ENCODE data around the gene RAP1GAP2.

Gene RAP1GAP2

DNA sequence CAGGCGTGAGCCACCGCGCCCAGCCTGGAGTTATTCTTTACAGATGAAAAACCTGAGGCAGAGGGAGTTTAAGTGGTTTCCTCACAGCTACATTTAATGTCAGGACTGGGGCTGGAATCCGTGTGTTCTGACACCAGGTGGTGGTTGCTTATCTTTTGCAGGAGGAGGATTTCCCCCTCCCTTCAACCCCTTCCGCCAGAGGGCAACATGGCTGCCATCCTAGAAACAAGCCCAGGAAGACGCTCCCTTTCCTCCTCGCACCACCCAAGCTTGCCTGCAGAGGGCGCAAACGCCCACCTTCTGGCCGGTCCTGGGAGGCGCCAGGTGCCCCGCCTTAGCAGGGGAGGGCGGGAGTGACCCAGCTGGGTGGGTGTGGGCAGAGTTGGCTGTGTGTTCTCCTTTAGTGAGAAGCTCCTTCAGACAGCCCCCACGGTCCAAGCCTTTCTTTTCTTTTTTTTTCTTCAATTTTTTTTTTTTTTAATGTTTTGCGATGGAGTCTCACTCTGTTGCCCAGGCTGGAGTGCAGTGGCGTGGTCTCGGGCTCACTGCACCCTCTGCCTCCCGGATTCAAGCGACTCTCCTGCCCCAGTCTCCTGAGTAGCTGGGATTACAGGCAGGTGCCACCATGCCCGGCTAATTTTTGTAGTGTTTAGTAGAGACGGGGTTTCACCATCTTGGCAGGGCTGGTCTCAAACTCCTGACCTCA lies 9.9 kb upstream of the RAP1GAP2 start:
- DNase-seq (ENCODE audit: low read depth), result peak; percentile 87

DNA sequence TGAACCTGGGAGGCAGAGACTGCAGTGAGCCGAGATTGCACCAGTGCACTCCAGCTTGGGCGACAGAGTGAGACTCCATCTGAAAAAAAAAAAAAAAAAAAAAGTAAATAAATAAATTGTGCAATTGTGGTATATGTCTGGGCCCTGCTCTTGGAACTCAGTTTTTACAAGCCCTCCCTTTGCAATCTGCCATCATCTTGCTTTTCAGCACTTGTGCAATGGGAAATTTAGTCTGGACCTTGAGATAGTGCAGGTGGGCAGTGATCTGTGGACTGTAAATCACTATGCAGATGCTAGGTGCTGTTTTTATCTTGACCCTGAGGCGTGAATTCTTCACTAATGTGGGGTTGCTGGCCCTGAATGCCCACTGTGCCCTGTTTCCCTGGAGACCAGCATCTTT lies 6.5 kb upstream of the RAP1GAP2 start:
- DNase-seq (ENCODE audit: low read depth), result no peak

DNA sequence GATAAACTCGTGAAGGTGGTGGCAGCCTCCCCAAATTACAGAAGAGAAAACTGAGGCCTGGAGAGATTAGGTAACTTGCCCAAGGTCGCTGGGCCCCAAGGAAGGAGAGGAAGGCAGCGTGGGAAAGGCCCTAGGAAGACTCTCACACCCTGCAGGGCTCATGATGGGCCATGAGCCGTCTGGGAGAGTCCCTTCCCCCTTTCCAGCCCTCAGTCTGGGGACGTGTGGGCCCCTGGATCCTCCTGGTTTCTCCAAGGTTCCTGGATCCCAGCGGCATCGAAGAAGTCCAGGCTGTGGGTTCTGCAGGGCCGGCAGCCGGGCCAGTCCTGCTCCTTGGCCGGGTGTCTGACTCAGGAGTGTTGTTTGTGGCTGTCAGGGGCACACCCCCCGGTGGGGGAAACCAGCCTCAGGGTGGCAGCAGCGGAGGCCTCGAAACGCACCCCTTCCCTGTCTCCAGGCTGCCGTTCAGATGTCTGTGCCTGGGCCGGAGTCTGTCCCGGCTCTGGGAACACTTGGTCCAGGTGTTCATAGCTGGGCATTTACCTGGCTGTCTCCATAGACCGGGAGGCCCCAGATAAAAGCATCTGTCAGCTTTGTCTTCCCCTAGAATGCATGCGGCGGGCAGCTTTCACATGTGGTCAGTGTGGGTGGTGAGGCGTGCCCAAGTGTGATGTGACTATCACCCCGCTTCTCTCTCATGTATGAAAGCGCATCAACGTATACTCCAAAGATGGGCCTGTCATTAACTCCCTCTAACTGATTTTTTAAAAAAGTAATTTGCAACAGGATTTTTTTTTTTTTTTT lies 3.7 kb upstream of the RAP1GAP2 start:
- DNase-seq (ENCODE audit: low read depth), result no peak

DNA sequence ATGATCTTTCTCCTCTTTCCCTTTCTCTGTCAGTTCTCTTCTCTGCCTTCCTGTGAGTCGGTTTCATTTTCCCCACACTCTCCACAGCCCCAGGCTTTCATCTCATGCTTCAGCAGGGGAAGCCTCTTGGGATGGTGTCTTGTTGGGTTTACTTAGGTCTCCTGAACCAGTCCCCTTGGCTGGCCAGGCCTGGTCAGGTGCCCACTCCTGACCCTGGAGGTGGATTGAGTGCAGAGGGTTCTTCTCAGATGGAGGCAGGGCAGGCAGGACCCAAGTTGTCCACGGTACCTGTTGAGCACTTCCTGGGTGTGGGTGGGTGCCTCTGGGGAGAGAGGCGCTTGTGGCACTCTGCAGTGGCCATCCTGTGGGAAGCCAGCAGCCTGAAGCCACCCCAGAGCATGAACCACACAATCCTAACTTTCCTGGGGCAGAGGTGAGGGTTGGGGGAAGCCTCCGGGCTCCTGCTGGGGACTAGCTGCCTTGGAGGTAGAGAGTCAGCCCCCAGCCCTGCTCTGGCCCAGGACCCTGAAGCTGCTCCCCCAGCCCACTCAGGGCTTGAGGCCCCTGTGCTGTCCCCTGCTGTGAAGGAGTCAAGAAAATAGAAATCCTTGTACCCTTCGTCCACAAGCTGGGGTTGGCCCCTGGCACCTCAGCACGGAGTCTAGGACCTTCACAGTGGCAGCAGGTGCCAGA lies 2.0 kb upstream of the RAP1GAP2 start:
- DNase-seq (ENCODE audit: low read depth), result no peak

DNA sequence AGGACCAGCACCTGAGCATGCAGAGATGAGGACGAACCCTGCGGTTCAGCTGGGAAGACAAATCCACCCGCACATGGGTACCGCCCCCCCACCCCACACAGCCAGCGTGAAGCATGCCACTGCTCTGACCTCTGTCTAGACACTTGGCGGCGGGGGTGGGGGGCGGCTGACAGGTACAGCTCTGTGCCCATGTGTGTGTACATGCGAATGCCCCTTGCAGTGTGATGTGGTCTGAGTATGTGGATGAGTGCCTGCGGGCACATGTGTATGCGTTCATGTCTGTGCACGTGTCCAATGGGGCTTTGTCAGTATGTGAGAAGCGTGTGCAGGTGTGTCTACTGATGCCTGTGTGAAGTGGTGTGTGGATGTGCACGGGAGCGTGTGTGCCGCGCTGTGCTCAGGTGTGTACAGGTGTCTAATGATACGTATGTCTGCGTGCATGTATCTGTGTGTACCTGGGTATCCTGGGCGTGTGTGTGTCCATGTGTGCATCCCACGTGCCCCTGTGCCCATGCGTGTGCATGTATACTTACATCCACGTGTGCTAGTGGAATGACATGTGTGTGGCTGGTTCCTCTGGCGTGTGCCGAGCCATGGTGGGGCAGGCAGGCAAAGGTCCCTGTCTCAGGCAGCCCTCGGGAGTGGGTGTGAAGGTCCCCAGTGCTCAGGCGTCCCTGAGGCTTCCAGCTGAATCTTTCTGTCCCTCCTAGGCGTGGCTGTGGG lies 636 bp upstream of the RAP1GAP2 start:
- DNase-seq (ENCODE audit: low read depth), result no peak

DNA sequence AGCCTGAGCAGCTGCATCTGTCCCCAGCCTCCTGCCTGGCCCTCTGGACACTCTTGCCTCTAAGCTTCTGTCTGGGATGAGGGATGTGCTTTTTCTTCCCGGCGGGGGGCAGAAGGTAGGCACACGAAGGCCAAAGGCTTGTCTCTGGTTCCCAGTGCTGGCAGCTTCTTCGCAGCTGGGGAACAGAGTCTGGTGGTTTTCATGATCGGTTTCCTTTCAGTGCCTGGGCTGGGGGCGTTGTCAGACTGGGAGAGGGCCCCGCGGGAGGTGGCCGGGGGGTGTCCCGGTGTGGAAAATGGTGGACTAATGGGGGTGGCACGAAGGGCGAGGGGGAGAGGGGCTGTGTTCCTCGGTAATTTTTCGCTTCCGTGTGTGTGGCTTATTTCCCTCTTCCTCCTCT lies 988 bp downstream of the RAP1GAP2 start:
- no peak for DNase-seq (ENCODE audit: low read depth)

DNA sequence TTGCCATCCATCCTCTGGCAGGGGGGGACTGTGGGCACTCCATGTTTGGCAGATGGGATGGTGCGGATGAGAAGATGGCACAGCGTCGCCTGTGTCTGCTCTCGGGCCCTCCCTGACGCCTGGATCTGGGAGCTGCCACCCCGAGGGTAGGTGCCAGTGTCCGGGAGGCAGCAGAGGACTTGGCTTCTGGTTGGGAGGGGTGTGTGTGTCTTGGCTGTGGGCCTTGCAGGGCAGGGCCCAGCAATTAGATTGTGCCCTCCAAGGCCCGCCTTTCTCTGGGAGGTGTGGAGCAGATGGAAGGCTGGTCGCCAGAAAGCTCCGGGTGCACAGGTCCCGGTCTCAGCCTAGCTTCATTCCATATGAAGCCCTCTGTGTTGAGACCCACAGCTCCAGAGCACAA lies 1.4 kb downstream of the RAP1GAP2 start:
- DNase-seq (ENCODE audit: low read depth), result no peak

DNA sequence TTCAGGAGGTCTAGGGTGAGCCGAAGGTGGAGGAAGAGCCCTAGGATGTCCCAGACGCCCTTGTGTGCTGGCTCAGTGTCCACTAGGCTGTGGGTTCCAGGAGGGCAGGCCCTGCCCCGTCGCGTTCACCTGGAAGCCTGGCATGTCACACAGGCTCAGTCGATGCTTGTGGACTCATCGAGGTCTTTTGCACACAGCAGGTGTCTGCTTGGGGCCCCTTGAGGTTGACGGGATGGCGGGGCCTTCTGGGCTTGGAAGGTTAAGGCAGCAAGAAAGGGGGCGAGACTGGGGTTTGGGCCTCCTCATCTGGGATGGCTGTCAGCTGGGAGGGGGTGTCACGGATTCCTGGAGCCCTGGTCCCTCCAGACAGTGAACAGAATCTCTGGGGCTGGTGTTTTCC lies 1.9 kb downstream of the RAP1GAP2 start:
- DNase-seq (ENCODE audit: low read depth), result no peak

DNA sequence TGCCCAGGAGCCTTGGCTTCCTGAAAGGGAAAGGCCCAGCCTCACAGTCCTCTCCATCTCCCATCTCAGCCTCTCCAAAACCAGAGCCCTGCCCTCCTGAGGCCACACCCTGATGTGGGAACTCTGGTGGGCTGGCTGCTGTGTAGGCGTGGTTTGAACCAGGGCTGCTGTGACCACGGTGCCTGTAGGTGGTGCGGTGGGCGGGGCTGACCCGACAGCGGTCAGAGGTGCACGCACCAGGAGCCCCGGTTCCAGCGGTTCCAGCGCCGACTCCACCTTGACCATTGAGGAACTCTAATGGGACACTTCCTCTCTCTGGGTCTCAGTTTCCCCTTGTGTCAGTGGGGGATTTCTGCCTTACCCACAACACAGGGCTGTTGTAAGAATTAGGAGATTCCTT lies 2.4 kb downstream of the RAP1GAP2 start:
- DNase-seq (ENCODE audit: low read depth), result no peak

DNA sequence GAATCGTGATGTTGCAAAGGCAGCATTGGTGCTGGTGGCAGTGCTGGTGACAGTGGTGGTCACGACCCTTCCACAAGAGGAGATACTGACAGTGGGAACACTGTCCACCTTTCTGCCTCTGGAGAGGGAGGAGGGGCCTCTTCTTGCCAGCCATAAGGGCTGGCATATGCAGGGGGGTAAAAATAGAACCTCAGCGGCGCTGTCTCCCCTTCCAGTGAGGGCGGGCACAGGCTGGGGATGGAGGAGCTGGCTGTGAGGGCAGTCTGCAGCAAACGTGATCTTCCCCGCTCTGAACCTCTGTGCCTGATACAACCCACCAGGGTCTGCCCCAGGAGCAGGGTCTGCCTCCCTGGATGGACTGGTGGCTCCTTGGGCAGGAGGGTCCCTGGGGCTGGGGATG lies 3.4 kb downstream of the RAP1GAP2 start:
- no peak for DNase-seq (ENCODE audit: low read depth)

DNA sequence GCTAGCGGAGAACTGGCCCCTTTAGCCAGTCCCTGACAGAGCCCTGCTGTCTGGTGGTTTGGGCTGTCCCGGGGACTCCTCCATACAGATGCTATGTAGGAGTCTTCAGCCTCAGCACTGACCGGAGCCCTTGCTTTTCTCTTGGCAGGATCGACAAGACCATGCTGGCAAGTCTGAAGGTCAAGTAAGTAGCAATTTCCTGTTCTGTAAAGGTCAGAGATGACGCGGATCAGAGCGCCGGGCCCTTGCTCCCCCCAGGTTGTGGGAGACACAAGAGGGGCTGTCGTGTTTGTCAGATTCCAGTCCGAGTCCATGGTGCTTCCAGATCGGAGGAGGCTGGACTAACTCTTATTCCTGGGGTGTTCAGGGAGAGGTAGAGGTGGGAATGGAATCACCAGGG lies 4.1 kb downstream of the RAP1GAP2 start:
- DNase-seq (ENCODE audit: low read depth), result no peak

DNA sequence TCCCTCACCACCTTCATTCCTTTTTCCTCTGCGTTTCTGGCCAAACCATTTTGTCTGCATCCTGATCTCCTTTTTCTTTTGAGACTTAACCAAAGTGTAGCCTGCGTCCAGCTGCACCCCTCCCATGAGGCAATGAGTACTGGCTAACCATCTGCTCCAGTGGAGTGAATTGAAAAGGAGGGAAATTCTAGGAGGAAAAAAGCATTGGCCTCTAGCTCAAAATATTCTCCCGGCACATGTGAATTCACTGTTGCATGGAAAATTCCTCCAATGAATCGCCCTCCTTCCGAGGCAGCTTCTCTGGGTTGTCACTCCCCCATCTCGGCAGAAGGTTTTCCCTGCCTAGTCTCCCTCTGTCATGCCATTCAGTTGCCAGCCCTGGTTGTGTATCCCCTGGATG lies 5.6 kb downstream of the RAP1GAP2 start:
- no peak for DNase-seq (ENCODE audit: low read depth)

DNA sequence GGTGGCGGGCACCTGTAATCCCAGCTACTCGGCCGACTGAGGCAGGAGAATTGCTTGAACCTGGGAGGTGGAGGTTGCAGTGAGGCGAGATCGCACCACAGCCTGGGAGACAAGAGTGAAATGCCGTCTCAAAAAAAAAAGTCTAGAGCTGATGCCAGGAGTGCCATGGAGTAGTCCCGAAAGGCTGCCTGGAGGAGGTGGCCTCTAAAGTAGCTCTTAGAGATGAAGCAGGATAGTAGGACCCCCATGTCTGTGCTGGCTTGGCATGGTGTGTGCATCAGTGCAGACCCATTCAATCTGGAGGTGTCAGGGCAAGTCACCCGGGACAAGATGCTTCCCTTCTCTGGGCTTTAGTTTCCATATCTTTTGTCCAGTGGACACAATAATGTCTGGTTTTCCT lies 6.3 kb downstream of the RAP1GAP2 start:
- no peak for DNase-seq (ENCODE audit: low read depth)

DNA sequence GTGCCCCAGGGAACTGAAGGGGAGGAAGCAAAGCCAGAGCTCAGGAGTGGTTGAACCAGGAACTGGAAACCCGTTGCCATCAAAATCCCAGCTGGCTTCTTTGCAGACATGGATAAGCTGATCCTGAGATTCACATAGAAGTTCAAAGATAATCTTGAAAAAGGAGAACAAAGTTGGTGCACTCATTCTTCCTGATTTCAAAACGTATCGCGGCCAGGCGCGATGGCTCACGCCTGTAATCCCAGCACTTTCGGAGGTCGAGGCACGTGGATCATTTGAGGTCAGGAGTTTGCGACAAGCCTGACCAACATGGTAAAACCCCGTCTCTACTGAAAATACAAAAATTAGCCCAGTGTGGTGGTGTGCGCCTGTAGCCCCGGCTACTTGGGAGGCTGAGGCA lies 7.1 kb downstream of the RAP1GAP2 start:
- DNase-seq (ENCODE audit: low read depth), result no peak

DNA sequence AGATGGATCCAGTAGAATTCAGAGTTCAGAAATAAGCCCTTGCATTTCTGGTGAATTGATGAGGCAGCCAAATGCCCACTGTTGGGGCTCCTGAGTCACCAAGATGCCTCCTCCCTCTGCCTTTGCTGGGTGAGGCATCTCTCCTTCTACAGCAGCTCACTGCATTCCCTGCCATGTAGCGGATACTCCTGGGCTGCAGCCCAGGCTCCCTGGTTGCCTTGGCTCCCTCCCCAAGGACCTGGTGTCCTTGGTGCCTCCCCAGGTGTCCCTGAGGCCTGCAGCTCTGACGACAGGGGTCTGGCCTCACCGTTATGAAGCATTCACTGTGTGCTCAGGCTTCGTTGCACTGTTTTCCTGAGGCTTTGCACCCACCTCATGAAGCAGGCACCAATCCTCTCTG lies 7.7 kb downstream of the RAP1GAP2 start:
- no peak for DNase-seq (ENCODE audit: low read depth)

DNA sequence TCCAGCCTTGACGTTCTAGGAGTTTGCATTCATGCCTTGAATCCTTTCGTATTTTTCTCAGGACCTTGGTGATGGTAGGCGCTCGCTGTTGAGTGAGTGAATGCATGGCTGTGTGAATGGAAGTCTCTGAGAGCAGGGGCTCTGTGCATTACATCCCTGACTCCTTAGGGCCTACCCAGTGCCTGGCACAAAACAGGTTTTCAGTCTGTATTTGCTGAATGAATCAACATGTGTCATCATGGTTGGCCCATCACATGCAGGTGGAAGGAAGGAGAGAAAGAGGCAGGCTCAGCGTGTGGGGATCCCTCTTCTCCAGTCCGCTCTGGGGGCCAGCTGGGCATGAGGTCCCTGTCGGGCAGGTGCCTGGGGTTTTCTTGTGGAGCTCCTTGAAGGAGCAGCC lies 8.7 kb downstream of the RAP1GAP2 start:
- no peak for DNase-seq (ENCODE audit: low read depth)

DNA sequence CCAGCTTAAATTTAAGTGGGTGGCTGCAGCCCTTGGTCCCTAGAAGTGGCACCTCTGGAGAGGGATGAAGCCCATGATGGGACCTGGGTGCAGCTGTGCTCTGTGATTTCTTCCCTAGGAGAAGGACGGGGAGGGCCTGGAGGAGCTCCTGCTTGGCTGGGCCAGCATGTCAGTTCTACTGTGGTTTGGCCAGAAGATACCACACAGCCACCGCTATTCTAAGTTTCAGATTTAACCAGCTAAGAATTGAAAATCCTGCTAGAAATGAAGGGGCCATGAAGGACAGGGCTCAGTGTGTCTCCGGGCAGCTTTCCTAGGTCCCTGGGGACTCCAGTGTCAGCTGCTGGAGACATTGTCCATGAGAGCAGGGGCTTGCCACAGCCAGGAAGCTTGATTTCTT lies 9.7 kb downstream of the RAP1GAP2 start:
- DNase-seq (ENCODE audit: low read depth), result no peak

DNA sequence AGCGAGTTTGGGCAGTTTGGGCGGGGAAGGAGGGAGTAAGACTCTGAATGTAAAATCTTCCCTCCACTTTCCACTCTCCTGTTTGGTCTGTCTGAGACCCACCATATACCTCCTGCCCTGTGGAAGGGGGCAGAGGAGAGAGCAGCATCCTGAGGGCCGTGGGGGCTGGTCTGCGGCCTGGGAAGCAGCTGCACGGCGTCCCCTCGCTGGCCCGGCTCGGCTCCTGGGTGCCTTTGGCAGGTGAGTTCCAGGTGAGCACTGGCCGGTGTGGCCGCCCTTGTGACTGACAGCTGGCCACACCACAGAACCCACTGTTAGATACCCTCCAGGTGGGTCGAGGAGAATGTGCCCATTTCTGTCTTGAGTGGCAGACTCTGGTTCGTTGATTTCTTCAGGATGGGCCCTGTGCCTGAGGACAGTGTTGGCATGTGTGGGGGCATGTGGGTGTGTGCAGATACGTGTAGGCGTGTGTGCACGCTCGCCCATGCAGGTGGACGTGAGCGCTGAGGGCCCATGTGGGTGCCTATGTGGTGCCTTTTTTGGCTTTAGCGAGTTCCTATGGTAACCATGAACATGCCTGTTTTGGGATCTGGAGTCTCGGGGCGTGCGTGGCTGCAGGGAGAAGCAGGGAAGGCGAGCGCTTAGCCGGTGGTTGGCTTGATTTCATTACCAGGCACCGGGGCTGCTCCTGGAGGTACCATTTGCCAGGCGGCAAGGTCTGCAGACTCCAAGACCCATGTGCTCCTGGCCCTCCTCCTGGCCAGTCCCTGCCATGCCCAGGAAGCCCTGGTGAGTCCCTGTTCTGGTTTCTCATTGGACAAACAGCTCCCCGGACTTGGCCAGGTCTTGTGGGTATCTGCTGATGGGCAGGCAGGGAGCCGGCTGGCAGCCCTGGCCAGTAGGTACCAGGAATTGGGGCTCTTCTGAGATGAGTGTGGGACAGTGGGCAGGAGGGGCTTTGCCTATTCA lies 12.4 kb downstream of the RAP1GAP2 start:
- no peak for DNase-seq (ENCODE audit: low read depth)

DNA sequence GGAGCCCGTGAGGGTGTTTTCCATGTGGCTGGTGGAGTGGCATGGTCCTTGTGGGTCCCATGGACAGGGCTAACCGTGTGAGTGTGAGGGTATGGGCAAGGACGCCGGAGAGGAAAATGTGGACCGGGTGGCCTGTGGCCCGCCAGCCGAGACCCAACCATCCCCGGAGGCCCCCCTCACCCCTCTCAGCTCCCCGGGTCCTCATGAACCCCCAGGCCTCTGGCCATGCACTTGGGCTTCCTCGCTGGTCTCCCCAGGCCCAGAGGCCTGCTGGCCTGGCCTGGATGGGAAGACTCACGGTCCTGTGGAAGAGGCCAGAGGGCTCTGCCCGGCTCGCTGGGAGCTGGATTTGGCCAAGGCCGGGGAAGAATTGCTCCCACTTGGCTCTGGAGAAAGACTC lies 13.1 kb downstream of the RAP1GAP2 start:
- DNase-seq (ENCODE audit: low read depth), result no peak

DNA sequence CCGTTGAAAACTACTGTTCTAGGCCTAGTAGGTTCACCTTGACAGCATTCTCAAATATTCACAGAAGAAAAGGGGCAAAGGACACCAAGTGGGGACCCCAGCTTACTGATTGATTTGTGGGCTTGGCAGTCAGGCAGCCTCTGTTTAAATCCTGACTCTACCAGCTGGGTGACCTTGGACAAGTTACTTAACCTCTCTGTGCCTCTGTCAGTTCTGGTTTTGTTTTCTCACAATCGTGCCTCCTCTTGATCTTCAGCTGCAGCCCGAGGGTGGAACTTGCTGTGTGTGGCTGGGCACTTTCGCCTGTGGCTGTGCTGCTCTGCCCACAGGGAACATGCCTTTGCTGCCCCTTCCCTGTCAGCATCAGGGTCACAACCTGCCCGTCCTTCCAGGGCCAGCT lies 17.8 kb downstream of the RAP1GAP2 start:
- DNase-seq (ENCODE audit: low read depth), result no peak

All from stimulated activated CD4-positive, alpha-beta T cell treated with anti-CD3 and anti-CD28 coated beads, Interleukin-2, amount 100 ng/mL, for 4 hours (primary cell).